ENCODE data around the gene NFASC. TPM values are rescaled to one million over a fixed set of nuclear protein-coding genes. Genes with fewer than 3 reads are reported as not detected.

The NFASC gene
- total RNA-seq, 1 donor from 2014 or later, result 0.07 TPM

DNA sequence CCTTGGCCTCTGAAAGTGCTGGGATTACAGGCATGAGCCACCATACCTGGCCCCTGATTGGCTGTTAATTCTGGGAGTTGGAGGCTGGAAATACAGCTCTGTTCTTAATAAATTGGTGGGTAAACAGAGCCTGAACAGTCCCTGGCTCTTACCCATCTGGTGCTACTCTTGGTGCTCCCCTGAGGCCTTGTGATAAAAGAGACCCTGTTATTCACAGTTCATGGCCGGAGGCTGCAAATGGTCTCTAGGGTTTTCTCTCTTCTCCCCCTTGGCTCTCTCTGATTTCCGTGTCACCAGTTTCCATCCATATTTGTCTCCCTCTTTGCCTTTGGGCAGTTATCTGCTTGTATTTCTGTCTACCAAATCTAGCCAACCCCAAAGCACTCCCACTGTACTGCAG, 17.2 kb downstream of the NFASC start:
- intact Hi-C loops (cut with micrococcal nuclease), result no loop called here

GRCh38 chr1:204888294-204888693, 17.6 kb downstream of the NFASC start:
- intact Hi-C loops (cut with micrococcal nuclease), result no loop called here

- intact Hi-C loops (cut with micrococcal nuclease), result no loop called here
These were observed 19.2 kb downstream of the NFASC start for GRCh38 chr1:204889681-204890383.

- intact Hi-C loops (cut with micrococcal nuclease), result no loop called here
These were observed 21.2 kb downstream of the NFASC start for GRCh38 chr1:204891860-204892259.

DNA sequence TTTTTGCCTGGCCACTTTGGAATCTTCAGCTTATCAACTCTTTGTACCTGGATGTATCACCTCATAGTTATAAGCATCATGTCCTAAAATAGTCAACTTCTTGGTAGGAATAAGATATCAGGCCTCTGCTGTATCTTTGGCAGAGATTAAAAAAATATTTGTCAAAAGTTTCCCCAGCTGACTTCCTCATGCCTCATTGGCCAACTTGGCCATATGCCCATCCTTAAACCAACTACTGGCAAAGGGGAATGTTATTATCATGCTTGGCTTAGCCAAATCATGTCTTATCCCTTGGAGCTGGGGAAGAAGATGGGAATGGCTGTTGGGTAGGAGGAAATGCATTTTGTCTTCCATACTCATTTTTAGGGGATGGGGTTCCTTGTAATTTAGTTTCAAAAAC, 23.4 kb downstream of the NFASC start:
- intact Hi-C loops (cut with micrococcal nuclease), result no loop called here

DNA sequence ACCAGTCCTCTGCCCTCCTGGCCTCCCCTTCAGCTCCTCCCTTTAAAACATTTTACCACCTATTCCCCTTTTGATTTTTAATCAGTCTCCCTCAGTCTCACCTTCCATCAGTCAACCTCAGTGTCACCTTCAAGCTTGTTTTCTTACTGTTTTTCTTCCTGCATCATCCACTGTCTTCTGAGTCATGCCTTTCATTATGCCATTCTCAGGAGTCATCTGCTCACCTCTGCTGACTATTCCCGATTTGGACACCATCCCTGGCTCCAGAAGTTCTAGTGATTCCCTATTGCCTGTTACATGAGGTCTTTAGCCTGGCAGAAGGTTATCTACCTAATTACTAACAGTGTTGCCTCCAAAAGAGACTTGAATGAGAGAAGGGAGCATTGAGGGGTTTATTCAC, 23.9 kb downstream of the NFASC start:
- intact Hi-C loops (cut with micrococcal nuclease), result no loop called here

DNA sequence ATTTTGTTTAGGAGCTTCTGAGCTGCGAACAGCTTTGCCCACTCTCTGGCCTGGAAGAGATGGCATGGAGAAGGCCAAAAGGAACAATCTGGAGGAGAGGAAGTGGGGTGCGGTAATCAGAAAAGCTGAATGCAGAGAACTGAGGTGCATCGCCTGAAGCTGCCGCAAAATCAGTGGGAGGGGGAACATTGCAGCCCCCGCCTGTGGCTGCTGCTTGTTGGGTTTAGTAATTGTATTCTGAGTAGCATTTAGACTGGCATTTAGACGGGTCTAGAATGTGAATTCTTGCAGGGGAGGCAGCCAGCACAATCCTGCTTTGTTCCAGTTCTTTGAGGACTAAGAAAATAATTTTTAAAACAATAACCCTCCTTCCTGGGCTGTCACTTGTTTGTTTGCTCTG, 25.4 kb downstream of the NFASC start:
- intact Hi-C loops (cut with micrococcal nuclease), result no loop called here

DNA sequence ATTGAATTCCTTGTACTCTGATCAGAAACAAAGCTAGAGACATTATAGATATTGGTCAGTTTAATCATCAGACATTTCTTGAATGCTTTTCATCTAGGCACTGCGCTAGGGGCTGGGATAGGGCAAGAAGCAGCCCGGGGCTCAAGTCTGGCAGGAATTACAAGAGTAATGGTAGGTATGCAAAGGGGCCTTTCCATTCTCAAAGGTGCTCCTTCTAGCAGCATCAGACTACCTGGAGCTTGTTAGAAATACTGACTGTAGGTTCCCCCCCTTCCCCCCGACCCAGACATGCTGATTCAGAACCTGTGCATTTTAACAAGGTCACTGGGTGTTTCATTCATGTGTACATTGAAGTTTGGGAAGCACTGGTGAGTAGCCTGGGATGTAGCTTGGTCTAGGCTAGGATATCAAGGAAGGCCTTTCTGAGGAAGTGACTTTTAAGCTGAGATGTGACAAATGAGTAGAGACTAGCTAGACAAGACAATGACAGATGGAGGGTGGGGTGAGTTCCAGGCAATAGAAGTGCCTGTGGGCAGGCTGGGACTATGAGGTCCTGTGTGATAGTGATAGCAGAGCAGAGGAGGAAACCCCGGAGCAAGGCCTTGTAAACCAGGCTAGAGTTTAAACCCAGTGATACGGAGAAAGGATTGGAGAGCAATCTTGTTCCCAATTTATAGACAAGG, 26.3 kb downstream of the NFASC start:
- intact Hi-C loops (cut with micrococcal nuclease), result no loop called here

DNA sequence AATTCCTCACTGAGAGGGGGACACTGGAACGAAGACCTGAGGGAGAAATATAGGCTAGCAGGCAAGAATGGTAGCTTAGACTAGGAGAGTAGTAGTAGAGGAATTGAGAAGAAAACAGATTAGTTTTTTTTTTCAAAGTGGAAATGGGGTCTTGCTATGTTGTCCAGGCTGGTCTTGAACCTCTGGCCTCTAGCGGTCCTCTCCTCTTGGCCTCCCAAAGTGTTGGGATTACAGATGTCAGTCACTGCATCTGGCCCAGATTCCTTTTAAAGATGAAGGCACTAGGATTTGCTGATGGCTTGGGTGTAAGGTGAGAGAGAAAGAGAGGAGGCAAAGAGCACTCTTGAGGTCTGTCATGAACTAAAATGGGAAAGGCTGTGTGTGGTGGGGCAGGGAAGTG, 30.1 kb downstream of the NFASC start:
- intact Hi-C loops (cut with micrococcal nuclease), result no loop called here

DNA sequence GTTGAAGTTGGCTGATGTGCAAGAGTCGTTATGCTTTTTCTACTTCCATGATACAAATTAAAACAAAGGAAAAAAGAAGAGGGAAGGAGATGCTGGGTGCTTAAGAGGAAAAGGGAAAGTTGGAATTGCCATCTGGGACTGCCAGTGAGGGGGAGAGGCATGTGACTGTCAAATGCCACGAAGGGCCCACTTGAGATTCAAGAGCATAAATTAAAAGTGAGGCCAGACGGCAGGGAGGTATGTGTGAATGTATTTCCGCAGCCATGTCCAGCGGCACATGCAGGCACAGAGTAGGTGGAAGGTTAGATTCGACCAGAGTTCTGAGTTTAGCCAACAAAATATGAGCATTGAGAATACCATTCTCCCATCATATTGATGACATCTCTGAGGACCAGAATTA, 32.0 kb downstream of the NFASC start:
- intact Hi-C loops (cut with micrococcal nuclease), result no loop called here

GRCh38 chr1:204904228-204904810, 33.7 kb downstream of the NFASC start:
- intact Hi-C loops (cut with micrococcal nuclease), result no loop called here

GRCh38 chr1:204909109-204909508, 38.4 kb downstream of the NFASC start:
- intact Hi-C loops (cut with micrococcal nuclease), result no loop called here

- intact Hi-C loops (cut with micrococcal nuclease), result no loop called here
These were observed 45.3 kb downstream of the NFASC start for GRCh38 chr1:204915861-204916495.

- intact Hi-C loops (cut with micrococcal nuclease), result no loop called here
These were observed 47.1 kb downstream of the NFASC start for GRCh38 chr1:204917802-204918201.

DNA sequence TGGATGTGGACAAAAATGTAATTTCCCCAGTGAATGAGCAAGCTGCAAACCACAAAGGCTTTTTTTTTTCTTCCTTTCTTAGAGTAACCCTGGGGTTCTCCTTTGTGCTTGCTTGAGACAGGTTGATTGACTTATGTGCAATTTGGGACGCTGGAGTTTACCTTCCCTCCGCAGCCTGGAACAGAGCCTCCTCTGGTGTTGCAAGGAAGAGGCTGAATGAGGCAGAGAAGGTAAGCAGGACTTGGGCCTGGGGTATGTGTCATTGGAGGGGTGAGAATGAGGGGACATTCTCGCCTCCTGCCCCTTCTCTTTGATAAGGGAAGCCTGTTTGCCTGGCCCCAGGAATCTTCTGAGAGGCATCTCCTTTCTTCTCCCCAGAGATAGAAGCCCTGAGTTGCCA, 49.8 kb downstream of the NFASC start:
- intact Hi-C loops (cut with micrococcal nuclease), result no loop called here

DNA sequence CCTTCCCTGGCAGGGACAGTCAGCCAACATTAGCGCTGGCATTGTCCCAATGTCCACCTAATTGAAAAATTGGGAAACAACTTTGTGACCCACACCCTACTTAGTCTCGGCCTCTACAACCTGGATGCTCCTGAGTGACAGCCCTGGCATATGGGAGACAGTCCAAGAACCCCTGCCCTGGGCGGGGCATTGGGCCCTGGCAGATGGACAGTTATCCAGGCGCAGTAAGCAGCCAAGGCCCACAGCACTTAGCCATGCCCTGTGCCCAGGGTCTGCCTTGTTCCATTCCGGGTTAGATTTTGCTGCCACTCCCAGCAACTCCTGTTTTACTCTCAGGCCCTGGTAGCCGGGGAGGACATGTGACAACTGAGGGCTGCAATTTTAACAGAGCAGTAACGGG, 50.3 kb downstream of the NFASC start:
- intact Hi-C loops (cut with micrococcal nuclease), result no loop called here

GRCh38 chr1:204921855-204922516, 51.3 kb downstream of the NFASC start:
- intact Hi-C loops (cut with micrococcal nuclease), result no loop called here

DNA sequence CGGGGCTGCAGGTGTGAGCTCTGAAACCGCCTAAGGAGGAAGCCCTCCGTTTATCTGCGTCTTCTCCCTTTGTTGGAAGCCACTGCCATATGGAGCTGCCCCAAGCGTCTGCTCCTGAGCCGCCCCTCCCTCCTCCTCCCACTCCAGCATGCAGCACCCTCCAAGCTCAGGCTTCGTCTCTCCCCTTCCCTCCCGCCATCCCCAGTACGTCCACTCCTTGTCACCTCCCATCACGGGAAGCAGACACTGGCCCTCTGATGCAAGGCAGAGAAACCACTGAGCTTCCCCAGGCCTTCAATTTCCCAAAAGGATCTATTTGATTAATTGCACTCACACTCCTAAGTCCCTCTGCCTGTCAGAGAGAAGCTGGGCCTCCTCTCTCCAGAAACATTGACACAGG, 52.5 kb downstream of the NFASC start:
- intact Hi-C loops (cut with micrococcal nuclease), result no loop called here

GRCh38 chr1:204923626-204924012, 53.0 kb downstream of the NFASC start:
- intact Hi-C loops (cut with micrococcal nuclease), result no loop called here

DNA sequence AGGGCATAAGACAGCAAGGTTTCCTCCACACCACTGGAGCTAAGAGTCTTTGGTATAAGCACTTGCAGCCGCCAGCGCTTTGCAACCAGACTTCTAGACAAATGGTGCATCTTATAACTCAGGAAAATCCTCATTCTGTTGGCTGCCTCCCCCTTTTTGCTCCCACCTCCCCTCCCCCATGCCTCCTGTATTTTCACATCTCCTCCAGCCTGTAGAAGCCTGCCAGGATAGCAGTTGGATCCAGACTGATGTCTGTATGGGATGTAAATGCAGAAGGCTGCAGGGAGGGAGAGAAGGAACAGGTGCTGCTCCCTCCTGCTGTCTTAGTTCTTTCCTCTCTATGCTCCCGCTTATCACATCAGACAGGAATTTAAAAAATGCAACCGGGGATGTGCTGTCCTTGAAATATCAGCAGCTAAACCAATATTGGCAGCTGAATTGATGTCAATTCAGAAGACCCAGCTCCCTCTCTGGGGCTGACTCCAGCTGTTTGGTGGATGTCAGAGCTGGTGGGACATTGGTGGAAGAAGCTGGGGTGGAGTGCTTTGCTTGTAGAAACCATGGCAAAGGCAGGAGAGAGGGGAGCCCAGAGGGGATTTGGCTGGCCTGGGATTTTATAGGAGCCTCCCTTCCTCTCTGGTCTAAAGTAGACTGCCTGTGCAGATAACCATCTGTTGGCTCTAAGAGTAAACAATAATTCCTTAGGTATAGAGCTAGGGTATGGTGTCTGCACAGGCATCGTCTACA, 53.5 kb downstream of the NFASC start:
- intact Hi-C loops (cut with micrococcal nuclease), result no loop called here

GRCh38 chr1:204925701-204926100, 55.0 kb downstream of the NFASC start:
- intact Hi-C loops (cut with micrococcal nuclease), result no loop called here

Measured in T-helper 2 cell treated with Interferon-gamma antibody and Interleukin-4, amounts not matched to agents 100 ng/mL and 5 ng/mL, for 36 hours (primary cell).